Measurements from ENCODE around the gene EYA2. TPM values are rescaled to one million over a fixed set of nuclear protein-coding genes. Genes with fewer than 3 reads are reported as not detected.

The EYA2 gene
- total RNA-seq, 2 donors from 2014 or later = 3.5 to 3.8 TPM

DNA sequence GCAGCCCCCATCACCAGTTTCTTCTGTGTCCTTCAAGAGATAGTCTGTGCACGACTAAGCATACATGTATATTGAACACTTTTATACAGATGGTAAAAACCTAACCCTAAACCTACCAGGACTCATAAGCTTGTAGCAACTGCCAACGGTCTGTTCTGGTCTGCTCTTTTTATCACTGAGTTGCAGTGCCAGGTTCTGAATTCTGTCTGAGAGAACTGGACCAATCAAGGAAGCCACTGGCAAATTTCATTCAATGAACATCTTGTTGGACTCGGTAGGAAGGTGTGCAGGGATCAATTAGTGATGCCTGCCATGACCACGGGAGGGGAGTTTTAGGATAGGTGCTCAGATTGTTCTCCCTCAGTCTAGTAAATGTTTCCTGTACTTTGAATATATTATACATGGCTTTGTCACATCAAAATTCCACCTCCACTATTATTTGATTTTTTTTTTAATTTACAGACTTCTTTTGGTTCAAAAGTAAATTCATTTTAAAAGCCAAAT lies 146.8 kb downstream of the EYA2 start:
- Histone ChIP-seq H3K4me1 (ENCODE audit: control insufficient read depth in 1 of 2, low read depth in 2 of 2) (peaks cover 3 to 10% of the 10 kb centered on the region in 2 donors), H3K4me3 (no peak overlapping the region), H3K9me3 (no peaks in the 10 kb centered on the region), H3K27me3 (replicated peaks; ENCODE audit: insufficient read depth) (no peaks in the 10 kb centered on the region), H3K36me3 (no peaks in the 10 kb centered on the region), H3K27ac (no peak overlapping the region)
- no peak for DNase-seq (ENCODE audit: low spot score)
- no peak for ATAC-seq (ENCODE audit: insufficient number of reproducible peaks, low FRiP score, low read depth)
- TF ChIP-seq, protein P1, sequence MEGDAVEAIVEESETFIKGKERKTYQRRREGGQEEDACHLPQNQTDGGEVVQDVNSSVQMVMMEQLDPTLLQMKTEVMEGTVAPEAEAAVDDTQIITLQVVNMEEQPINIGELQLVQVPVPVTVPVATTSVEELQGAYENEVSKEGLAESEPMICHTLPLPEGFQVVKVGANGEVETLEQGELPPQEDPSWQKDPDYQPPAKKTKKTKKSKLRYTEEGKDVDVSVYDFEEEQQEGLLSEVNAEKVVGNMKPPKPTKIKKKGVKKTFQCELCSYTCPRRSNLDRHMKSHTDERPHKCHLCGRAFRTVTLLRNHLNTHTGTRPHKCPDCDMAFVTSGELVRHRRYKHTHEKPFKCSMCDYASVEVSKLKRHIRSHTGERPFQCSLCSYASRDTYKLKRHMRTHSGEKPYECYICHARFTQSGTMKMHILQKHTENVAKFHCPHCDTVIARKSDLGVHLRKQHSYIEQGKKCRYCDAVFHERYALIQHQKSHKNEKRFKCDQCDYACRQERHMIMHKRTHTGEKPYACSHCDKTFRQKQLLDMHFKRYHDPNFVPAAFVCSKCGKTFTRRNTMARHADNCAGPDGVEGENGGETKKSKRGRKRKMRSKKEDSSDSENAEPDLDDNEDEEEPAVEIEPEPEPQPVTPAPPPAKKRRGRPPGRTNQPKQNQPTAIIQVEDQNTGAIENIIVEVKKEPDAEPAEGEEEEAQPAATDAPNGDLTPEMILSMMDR (IDR thresholded peaks at IDR 0.05) = no peak

DNA sequence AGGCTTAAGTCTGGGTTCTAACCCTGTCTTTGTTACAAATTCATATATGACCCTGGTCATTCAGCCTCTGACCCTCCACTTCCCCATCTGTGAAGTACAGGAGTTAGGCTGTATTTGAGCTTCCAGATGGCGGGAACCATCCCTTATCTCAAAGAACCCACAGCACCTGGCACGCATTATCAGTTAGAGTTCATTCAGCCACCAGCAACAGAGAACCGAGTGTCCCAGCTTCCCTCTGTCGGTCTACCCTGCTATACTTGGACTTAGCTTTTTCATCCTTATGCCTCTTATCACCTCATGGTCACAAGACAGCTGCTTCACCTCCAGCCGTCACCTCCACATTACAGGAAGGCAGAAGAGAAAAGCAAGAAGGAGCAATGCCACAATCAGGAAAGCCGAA lies 147.8 kb downstream of the EYA2 start:
- Histone ChIP-seq H3K4me3 (no peak overlapping the region), H3K9me3 (no peaks in the 10 kb centered on the region), H3K27me3 (replicated peaks; ENCODE audit: insufficient read depth) (no peaks in the 10 kb centered on the region), H3K27ac (no peak overlapping the region), H3K36me3 (no peaks in the 10 kb centered on the region), H3K4me1 (ENCODE audit: control insufficient read depth in 1 of 2, low read depth in 2 of 2) (peaks cover 0 to 3% of the 10 kb centered on the region in 2 donors)
- TF ChIP-seq, protein P1 (IDR thresholded peaks at IDR 0.05) = no peak
- no peak for DNase-seq (ENCODE audit: low spot score)
- no peak for ATAC-seq (ENCODE audit: insufficient number of reproducible peaks, low FRiP score, low read depth)

DNA sequence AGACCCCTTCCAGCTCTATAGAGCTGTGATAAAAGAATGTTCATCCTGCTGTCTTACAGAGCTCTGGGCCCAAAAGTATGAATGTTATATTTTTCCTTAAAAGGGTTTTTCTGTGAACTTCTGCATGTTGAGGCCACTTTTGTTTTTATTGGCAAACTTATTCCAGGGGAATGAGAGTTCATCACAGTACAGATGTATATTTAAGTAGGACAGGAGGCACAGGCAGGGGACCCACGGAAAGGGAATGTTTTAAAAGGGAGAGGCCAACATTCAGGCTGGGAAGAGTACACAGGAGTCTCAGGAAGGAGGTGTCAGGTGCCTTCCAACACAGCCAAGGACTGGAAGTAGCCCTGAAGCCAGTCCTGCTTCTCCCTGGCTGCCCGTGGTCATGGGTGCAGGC lies 148.4 kb downstream of the EYA2 start:
- no peak overlapping the region for H3K4me3 ChIP-seq
- TF ChIP-seq, protein P1 (IDR thresholded peaks at IDR 0.05) = no peak
- DNase-seq (ENCODE audit: low spot score) = no peak
- peaks cover 0 to 3% of the 10 kb centered on the region in 2 donors for H3K4me1 ChIP-seq (ENCODE audit: control insufficient read depth in 1 of 2, low read depth in 2 of 2)
- no peak for ATAC-seq (ENCODE audit: insufficient number of reproducible peaks, low FRiP score, low read depth)
- no peaks in the 10 kb centered on the region for H3K9me3 ChIP-seq
- no peaks in the 10 kb centered on the region for H3K27me3 ChIP-seq (replicated peaks; ENCODE audit: insufficient read depth)
- H3K36me3 ChIP-seq = no peaks in the 10 kb centered on the region
- no peak overlapping the region for H3K27ac ChIP-seq

DNA sequence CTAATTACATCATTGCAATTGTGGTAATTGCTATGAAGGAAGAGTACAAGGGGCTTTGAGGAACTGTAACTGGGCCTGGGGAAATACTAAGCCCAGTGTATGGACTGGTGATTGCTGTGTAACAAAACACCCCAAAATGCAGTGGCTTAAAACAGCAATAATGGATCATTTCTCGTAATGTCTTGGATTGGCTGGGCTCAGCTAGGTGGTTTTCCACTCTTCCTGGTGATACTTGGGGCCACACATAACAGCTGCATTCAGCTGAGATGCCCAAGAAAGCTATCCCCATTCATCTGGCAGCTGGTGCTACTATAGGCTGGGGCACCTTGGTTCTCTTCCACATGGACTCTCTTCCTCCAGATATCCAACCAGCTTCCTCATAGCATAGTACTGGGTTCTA lies 150.3 kb downstream of the EYA2 start:
- ATAC-seq (ENCODE audit: insufficient number of reproducible peaks, low FRiP score, low read depth) (no peak), DNase-seq (ENCODE audit: low spot score) (no peak)
- no peak overlapping the region for H3K4me3 ChIP-seq
- H3K27ac ChIP-seq = no peak overlapping the region
- TF ChIP-seq, protein P1 (IDR thresholded peaks at IDR 0.05) = no peak
- no peaks in the 10 kb centered on the region for H3K27me3 ChIP-seq (replicated peaks; ENCODE audit: insufficient read depth)
- H3K36me3 ChIP-seq = no peaks in the 10 kb centered on the region
- no peaks in the 10 kb centered on the region for H3K4me1 ChIP-seq (ENCODE audit: control insufficient read depth in 1 of 2, low read depth in 2 of 2)
- no peaks in the 10 kb centered on the region for H3K9me3 ChIP-seq

DNA sequence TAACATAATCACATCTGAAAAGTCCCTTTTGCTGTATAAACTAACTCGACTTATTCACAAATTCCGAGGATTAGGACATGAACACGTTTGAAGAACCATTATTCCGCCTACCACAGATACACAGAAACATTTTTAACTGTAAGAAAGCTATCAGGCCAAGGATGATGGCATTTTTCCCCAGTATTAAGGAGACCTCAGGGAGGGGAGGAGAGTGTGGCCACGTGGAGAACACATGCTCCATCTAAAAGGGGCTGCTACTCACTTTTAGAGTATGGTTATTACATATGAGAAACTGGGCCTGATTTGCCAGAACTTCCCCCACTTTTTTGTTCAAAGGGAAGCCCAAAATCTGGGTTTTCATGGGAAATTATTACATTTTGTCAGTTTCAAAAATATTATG lies 153.4 kb downstream of the EYA2 start:
- Histone ChIP-seq H3K27ac (no peak overlapping the region), H3K36me3 (no peaks in the 10 kb centered on the region), H3K27me3 (replicated peaks; ENCODE audit: insufficient read depth) (no peaks in the 10 kb centered on the region), H3K4me3 (no peak overlapping the region), H3K9me3 (no peaks in the 10 kb centered on the region), H3K4me1 (ENCODE audit: control insufficient read depth in 1 of 2, low read depth in 2 of 2) (no peaks in the 10 kb centered on the region)
- TF ChIP-seq, protein P1 (IDR thresholded peaks at IDR 0.05) = no peak
- DNase-seq (ENCODE audit: low spot score) (no peak), ATAC-seq (ENCODE audit: insufficient number of reproducible peaks, low FRiP score, low read depth) (no peak)

Measured in thoracic aorta (tissue), 2 donors.